Measurements from ENCODE around the gene FBXL7.

Gene FBXL7

GRCh38 chr5:15566306-15566705, 66.3 kb downstream of the FBXL7 start:
- Histone ChIP-seq H3K36me3 (ENCODE audit: insufficient read depth, low read length) (no peaks in the 10 kb centered on the region), H3K9ac (ENCODE audit: low read length) (no peak overlapping the region)
- no peak for TF ChIP-seq CTCF (IDR thresholded peaks at IDR 0.05; ENCODE audit: low read length)
- no peak for TF ChIP-seq EZH2 (IDR thresholded peaks at IDR 0.05; ENCODE audit: borderline replicate concordance, low read length)

GRCh38 chr5:15566789-15567188, 66.8 kb downstream of the FBXL7 start:
- no peak overlapping the region for H2AFZ ChIP-seq (ENCODE audit: low read length)
- no peaks in the 10 kb centered on the region for H4K20me1 ChIP-seq (ENCODE audit: insufficient read depth, low read length)
- no peak for TF ChIP-seq EZH2 (IDR thresholded peaks at IDR 0.05; ENCODE audit: borderline replicate concordance, low read length)
- TF ChIP-seq CTCF (IDR thresholded peaks at IDR 0.05; ENCODE audit: low read length): no peak
- H3K4me2 ChIP-seq (ENCODE audit: low read length): no peak overlapping the region
- H3K9ac ChIP-seq (ENCODE audit: low read length): no peak overlapping the region
- H3K36me3 ChIP-seq (ENCODE audit: insufficient read depth, low read length): no peaks in the 10 kb centered on the region
- no peaks in the 10 kb centered on the region for H3F3A ChIP-seq (ENCODE audit: insufficient read depth, low read length)
- no peak overlapping the region for H3K27ac ChIP-seq (ENCODE audit: low read depth, low read length, poor library complexity, severe bottlenecking)
- no peaks in the 10 kb centered on the region for H3K79me2 ChIP-seq (ENCODE audit: insufficient read depth, low read length)
- H3K9me2 ChIP-seq (ENCODE audit: low read depth, low read length): no peaks in the 10 kb centered on the region
- H3K4me1 ChIP-seq (ENCODE audit: insufficient read depth, low read length, severe bottlenecking): no peaks in the 10 kb centered on the region
- H3K9me3 ChIP-seq (ENCODE audit: low read length): no peaks in the 10 kb centered on the region
- no peak overlapping the region for H3K4me3 ChIP-seq (ENCODE audit: low read depth, low read length, poor library complexity, severe bottlenecking)
- H3K27me3 ChIP-seq (ENCODE audit: insufficient read depth, low read length): no peaks in the 10 kb centered on the region

More at GRCh38 chr5:15566306-15566705, 66.3 kb downstream of the FBXL7 start:
- Histone ChIP-seq H4K20me1 (ENCODE audit: insufficient read depth, low read length) (no peaks in the 10 kb centered on the region), H3K4me3 (ENCODE audit: low read depth, low read length, poor library complexity, severe bottlenecking) (no peak overlapping the region), H3K79me2 (ENCODE audit: insufficient read depth, low read length) (no peaks in the 10 kb centered on the region), H3F3A (ENCODE audit: insufficient read depth, low read length) (no peaks in the 10 kb centered on the region), H3K27me3 (ENCODE audit: insufficient read depth, low read length) (no peaks in the 10 kb centered on the region), H3K9me2 (ENCODE audit: low read depth, low read length) (no peaks in the 10 kb centered on the region), H3K9me3 (ENCODE audit: low read length) (no peaks in the 10 kb centered on the region), H3K4me1 (ENCODE audit: insufficient read depth, low read length, severe bottlenecking) (no peaks in the 10 kb centered on the region), H2AFZ (ENCODE audit: low read length) (no peak overlapping the region), H3K4me2 (ENCODE audit: low read length) (no peak overlapping the region), H3K27ac (ENCODE audit: low read depth, low read length, poor library complexity, severe bottlenecking) (no peak overlapping the region)

- TF ChIP-seq CTCF (IDR thresholded peaks at IDR 0.05; ENCODE audit: low read length): no peak
- TF ChIP-seq EZH2 (IDR thresholded peaks at IDR 0.05; ENCODE audit: borderline replicate concordance, low read length): no peak
- no peak overlapping the region for H3K9ac ChIP-seq (ENCODE audit: low read length)
- H3K9me2 ChIP-seq (ENCODE audit: low read depth, low read length): no peaks in the 10 kb centered on the region
- no peak overlapping the region for H3K4me2 ChIP-seq (ENCODE audit: low read length)
- H3K79me2 ChIP-seq (ENCODE audit: insufficient read depth, low read length): no peaks in the 10 kb centered on the region
- H3K4me3 ChIP-seq (ENCODE audit: low read depth, low read length, poor library complexity, severe bottlenecking): no peak overlapping the region
- no peaks in the 10 kb centered on the region for H3K4me1 ChIP-seq (ENCODE audit: insufficient read depth, low read length, severe bottlenecking)
- H3K36me3 ChIP-seq (ENCODE audit: insufficient read depth, low read length): no peaks in the 10 kb centered on the region
- no peaks in the 10 kb centered on the region for H3K9me3 ChIP-seq (ENCODE audit: low read length)
- no peaks in the 10 kb centered on the region for H3F3A ChIP-seq (ENCODE audit: insufficient read depth, low read length)
- H4K20me1 ChIP-seq (ENCODE audit: insufficient read depth, low read length): no peaks in the 10 kb centered on the region
- no peak overlapping the region for H3K27ac ChIP-seq (ENCODE audit: low read depth, low read length, poor library complexity, severe bottlenecking)
- no peaks in the 10 kb centered on the region for H3K27me3 ChIP-seq (ENCODE audit: insufficient read depth, low read length)
- H2AFZ ChIP-seq (ENCODE audit: low read length): no peak overlapping the region
Measured at GRCh38 chr5:15570491-15570890, 70.5 kb downstream of the FBXL7 start.
